PC-9 (cell line): ENCODE measurements around the gene HMSD.

Experiments used
- EZH2 ChIP-seq: fragments of 200-600 bp; sonication (generic); IDR thresholded peaks from 2 replicates; pipeline ENCODE4 v1.8.0; 2017; ENCODE audit warnings: antibody characterized with exemption, low read depth
- TF ChIP-seq, protein P1 (sequence below): fragments of 200-600 bp; sonication (generic); conservative IDR thresholded peaks from 2 replicates; pipeline ENCODE4 v1.6.1; 2017; ENCODE audit warnings: mixed run types, antibody characterized with exemption, mild to moderate bottlenecking, moderate library complexity

DNA sequence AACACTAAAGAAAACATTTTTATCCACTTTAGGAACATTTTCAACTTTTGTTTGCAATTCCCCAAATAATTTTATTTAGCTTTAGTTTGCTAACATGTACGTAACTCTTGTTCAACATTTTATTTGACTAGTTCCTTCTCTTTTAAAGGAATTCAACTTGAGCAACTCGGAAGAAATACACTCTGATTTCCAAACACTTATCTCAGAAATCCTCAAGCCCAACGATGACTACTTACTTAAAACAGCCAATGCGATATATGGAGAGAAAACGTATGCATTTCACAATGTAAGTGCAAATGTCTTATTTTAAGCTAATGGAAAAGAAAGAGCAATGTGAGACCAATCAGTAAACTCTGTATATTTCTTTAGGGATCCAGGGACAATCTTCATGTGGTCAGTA lies 31.3 kb upstream of the HMSD start:
- TF ChIP-seq, protein P1, sequence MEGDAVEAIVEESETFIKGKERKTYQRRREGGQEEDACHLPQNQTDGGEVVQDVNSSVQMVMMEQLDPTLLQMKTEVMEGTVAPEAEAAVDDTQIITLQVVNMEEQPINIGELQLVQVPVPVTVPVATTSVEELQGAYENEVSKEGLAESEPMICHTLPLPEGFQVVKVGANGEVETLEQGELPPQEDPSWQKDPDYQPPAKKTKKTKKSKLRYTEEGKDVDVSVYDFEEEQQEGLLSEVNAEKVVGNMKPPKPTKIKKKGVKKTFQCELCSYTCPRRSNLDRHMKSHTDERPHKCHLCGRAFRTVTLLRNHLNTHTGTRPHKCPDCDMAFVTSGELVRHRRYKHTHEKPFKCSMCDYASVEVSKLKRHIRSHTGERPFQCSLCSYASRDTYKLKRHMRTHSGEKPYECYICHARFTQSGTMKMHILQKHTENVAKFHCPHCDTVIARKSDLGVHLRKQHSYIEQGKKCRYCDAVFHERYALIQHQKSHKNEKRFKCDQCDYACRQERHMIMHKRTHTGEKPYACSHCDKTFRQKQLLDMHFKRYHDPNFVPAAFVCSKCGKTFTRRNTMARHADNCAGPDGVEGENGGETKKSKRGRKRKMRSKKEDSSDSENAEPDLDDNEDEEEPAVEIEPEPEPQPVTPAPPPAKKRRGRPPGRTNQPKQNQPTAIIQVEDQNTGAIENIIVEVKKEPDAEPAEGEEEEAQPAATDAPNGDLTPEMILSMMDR = no peak
- no peak for TF ChIP-seq EZH2
